Lung (tissue), 12 donors: ENCODE measurements around the gene ANKS1B. TPM values are rescaled to one million over a fixed set of nuclear protein-coding genes. Genes with fewer than 3 reads are reported as not detected.

ENCODE experiments used
- ATAC-seq: fragments of 200-7000 bp; cut with Tn5 transposase; one replicate; pipeline ENCODE4 v1.9.1; 2020; ENCODE audit warnings: moderate number of reproducible peaks; ENCODE audit not compliant: insufficient read depth, low FRiP score
- DNase-seq, 3 donors: peaks; one replicate each; pipeline ENCODE4 v3.0.0-alpha.2; 2013 to 2017
- H3K27ac ChIP-seq, 2 donors: one replicate each; pipeline ENCODE4 v1.5.1; 2013; ENCODE audit warnings: mild to moderate bottlenecking in 2 of 2, moderate library complexity in 2 of 2, control low read depth in 1 of 2, inconsistent platforms in 1 of 2, low read depth in 1 of 2, low read length in 1 of 2
- H3K27me3 ChIP-seq, 3 donors: one replicate each; pipeline ENCODE4 v1.5.1; 2013; ENCODE audit warnings: low read length in 2 of 3; ENCODE audit not compliant: control insufficient read depth in 3 of 3, insufficient read depth in 3 of 3
- H3K36me3 ChIP-seq, 4 donors: one replicate each; pipeline ENCODE4 v1.5.1; 2013; ENCODE audit warnings: low read length in 4 of 4, mild to moderate bottlenecking in 1 of 4, moderate library complexity in 1 of 4; ENCODE audit not compliant: control insufficient read depth in 4 of 4, insufficient read depth in 4 of 4
- H3K4me1 ChIP-seq, 5 donors: one replicate each; pipeline ENCODE4 v1.5.1; 2013; ENCODE audit warnings: low read length in 5 of 5, mild to moderate bottlenecking in 2 of 5, moderate library complexity in 1 of 5; ENCODE audit not compliant: control insufficient read depth in 5 of 5, insufficient read depth in 5 of 5
- H3K4me3 ChIP-seq: one replicate; pipeline ENCODE4 v1.5.1; 2013; ENCODE audit warnings: mild to moderate bottlenecking, control low read depth, moderate library complexity
- H3K9ac ChIP-seq, 2 donors: one replicate each; pipeline ENCODE4 v1.5.1; 2013; ENCODE audit warnings: low read length in 2 of 2, control low read depth in 1 of 2; ENCODE audit not compliant: insufficient read depth in 1 of 2
- H3K9me3 ChIP-seq, 4 donors: one replicate each; pipeline ENCODE4 v1.5.1; 2013; ENCODE audit warnings: low read length in 3 of 4, mild to moderate bottlenecking in 1 of 4, moderate library complexity in 1 of 4; ENCODE audit not compliant: control insufficient read depth in 4 of 4, insufficient read depth in 3 of 4
- WGBS, 2 donors: extraction: QIAGEN DNeasy Blood & Tissue Kit; methylation state at CpG; one replicate each; pipeline ENCODE4 v1.1.7; 2013; 5-methylcytosine and 5-hydroxymethylcytosine counted together
- polyA plus RNA-seq, 2 donors: library from polyadenylated mRNA; stranded (reverse); fragments of 200-250 nt; gene quantifications; one replicate each; pipeline ENCODE4 v1.2.1, GENCODE V29; 2013
- total RNA-seq, 2 donors: library from RNA; depleted of rRNA in 1 of 2; stranded (reverse); fragments of >200 nt in 1 of 2; gene quantifications; one replicate each; pipeline ENCODE4 v1.2.1, GENCODE V29; 2014 to 2021
- TF ChIP-seq, protein P1 (sequence below): IDR thresholded peaks from 2 replicates; pipeline ENCODE4 v1.5.1; 2012; ENCODE audit warnings: mild to moderate bottlenecking; ENCODE audit errors: control extremely low read depth, extremely low read depth
- donor health status: control.
- donor health status: control.
- donor health status: Bipolar disorder and iron deficiency.
- donor health status: healthy.
- donor health status: DM: yes; HTN: yes; CAD: no.

Gene ANKS1B
- total and polyA plus RNA-seq, 4 donors, result 0.32 to 10.3 (median 3.7) TPM

DNA sequence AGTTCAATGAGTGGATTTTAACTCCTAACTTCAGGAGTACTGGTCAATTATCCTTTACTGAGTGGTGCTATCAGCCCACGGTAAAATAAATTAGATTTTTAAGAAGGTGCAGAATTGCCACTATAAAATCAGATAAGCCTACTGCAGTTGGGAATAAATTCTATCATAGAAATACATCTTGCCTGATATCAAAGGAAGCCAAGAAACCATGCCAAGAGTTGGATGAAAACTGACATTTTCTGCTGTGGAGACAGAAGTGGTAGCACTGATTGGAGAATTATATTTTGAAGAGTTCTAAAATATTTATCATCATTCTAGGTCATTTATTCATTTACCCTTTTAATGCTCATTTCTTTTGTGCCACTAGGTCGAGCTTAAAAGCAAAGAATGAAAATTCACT, 874.5 kb downstream of the ANKS1B start:
- H3K4me1 ChIP-seq, result no peaks in the 10 kb centered on the region
- WGBS, 2 donors, result 70 to 74% methylated on average over 2 of the region's 2 CpGs
- no peak overlapping the region for H3K9ac ChIP-seq
- no peaks in the 10 kb centered on the region for H3K36me3 ChIP-seq
- TF ChIP-seq, protein P1, sequence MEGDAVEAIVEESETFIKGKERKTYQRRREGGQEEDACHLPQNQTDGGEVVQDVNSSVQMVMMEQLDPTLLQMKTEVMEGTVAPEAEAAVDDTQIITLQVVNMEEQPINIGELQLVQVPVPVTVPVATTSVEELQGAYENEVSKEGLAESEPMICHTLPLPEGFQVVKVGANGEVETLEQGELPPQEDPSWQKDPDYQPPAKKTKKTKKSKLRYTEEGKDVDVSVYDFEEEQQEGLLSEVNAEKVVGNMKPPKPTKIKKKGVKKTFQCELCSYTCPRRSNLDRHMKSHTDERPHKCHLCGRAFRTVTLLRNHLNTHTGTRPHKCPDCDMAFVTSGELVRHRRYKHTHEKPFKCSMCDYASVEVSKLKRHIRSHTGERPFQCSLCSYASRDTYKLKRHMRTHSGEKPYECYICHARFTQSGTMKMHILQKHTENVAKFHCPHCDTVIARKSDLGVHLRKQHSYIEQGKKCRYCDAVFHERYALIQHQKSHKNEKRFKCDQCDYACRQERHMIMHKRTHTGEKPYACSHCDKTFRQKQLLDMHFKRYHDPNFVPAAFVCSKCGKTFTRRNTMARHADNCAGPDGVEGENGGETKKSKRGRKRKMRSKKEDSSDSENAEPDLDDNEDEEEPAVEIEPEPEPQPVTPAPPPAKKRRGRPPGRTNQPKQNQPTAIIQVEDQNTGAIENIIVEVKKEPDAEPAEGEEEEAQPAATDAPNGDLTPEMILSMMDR, result no peak
- H3K9me3 ChIP-seq, result no peaks in the 10 kb centered on the region
- no peaks in the 10 kb centered on the region for H3K27me3 ChIP-seq
- ATAC-seq (no peak), DNase-seq (no peak)
- no peak overlapping the region for H3K27ac ChIP-seq
- H3K4me3 ChIP-seq, result no peak overlapping the region

DNA sequence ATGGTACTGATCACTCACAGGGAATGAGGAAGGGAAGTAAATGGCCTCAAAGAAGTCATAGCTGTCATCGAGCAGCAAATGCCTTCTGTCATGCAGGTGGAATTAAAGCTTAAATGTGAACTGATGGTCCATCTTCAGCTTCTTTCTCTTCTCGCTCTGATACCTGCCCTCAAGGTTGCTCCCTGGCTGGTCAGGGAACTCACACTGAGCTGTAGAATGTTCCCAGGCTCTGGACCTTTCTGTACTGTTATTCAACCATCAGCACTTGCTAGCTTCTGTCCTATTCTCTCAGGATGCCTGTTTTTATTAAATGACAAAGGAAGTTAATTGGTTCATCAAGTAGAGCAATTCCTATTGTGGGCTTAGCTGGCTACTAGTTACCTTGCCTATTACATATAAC, 875.8 kb downstream of the ANKS1B start:
- DNase-seq (no peak), ATAC-seq (no peak)
- Histone ChIP-seq H3K9me3 (no peaks in the 10 kb centered on the region), H3K4me3 (no peak overlapping the region), H3K27me3 (no peaks in the 10 kb centered on the region), H3K9ac (no peak overlapping the region), H3K4me1 (no peaks in the 10 kb centered on the region), H3K27ac (no peak overlapping the region), H3K36me3 (no peaks in the 10 kb centered on the region)
- TF ChIP-seq, protein P1, result no peak
- WGBS, 2 donors, result 85 to 93% methylated on average over 2 of the region's 2 CpGs

GRCh38 chr12:99099786-99100185, 885.0 kb downstream of the ANKS1B start:
- no peak overlapping the region for H3K27ac ChIP-seq
- TF ChIP-seq, protein P1, result no peak
- 64 to 69% methylated on average over 2 of the region's 2 CpGs for WGBS, 2 donors
- H3K4me3 ChIP-seq, result no peak overlapping the region
- no peaks in the 10 kb centered on the region for H3K36me3 ChIP-seq
- DNase-seq (no peak), ATAC-seq (no peak)
- H3K9me3 ChIP-seq, result peaks cover 0 to 2% (median 0%) of the 10 kb centered on the region in 4 donors
- no peaks in the 10 kb centered on the region for H3K27me3 ChIP-seq
- no peaks in the 10 kb centered on the region for H3K4me1 ChIP-seq
- no peak overlapping the region for H3K9ac ChIP-seq

DNA sequence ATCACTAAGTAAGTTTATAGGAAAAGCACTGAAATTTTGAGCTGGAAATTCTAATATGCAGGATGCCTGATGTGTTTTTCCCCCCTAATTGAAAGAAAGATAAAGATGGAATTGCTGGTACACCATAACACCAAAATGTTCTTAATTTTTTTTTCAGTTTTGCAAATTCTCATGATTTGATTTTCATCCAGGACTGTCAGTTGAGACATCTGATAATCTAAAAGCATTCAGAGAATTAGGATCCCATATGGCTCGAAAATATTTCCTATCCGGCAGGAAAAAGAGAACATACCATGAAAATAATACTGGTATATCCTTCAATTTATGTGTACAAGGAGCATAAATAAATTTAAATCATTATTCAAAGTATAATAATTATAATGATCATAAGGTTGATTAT, 887.6 kb downstream of the ANKS1B start:
- Histone ChIP-seq H3K9ac (no peak overlapping the region), H3K27me3 (no peaks in the 10 kb centered on the region), H3K4me3 (no peak overlapping the region), H3K4me1 (peaks cover 0 to 4% (median 0%) of the 10 kb centered on the region in 5 donors), H3K27ac (no peak overlapping the region), H3K36me3 (no peaks in the 10 kb centered on the region), H3K9me3 (peaks cover 0 to 2% (median 0%) of the 10 kb centered on the region in 4 donors)
- 93 to 94% methylated on average over 2 of the region's 2 CpGs for WGBS, 2 donors
- no peak for DNase-seq
- no peak for ATAC-seq
- TF ChIP-seq, protein P1, result no peak
